Bone marrow (tissue), 2 donors: ENCODE measurements around the gene CACNA2D3.

Experiments used
- DNase-seq, 2 donors: peaks; one replicate each; lab custom pipeline; 2025; lab: John Stamatoyannopoulos, UW

The CACNA2D3 gene

DNA sequence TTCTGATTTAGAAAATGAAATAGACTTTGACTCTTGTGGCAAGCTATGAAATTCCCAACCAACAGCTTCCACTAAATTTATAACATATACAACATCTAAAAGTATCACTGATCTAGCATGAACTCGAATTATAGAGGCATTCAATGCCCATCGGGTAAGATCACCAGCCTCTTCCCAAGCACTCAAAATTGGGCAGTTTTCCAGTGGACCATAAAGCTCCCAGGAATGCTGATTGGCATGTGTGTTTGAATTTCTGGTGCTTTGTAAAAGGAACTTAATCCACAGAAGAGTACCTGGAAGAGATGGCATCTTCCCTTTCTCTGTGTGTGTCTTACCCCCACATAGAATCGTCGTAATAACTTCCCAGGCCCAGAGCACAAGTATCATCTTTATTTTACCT lies 795.5 kb downstream of the CACNA2D3 start:
- DNase-seq = no peak

DNA sequence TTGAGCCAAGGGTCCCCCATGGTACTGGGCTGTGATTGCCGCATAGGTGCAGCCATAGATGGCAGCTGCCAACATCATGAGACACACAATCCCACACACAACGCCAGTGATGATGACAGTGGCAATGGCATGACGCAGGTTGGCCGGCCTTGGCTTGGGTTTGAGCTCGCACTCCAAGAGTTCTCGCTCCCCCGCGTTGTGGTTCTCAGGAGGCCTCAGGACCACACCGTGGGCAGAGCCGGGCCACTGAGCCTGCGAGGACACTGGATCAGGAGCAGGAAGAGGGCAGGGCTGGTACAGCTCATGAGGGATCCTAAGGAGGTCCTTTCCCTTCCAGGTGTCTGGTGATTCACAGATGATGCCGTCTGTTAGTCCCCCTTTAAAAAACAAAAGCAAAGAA lies 796.2 kb downstream of the CACNA2D3 start:
- no peak for DNase-seq

GRCh38 chr3:54928046-54928770 lies 805.9 kb downstream of the CACNA2D3 start, which contains the start of gene LRTM1:
Gene LRTM1 (minus strand): TSS chr3:54928059. CDS start chr3:54927911, 148 bp downstream.
- no peak for DNase-seq

- DNase-seq = no peak
Observed at GRCh38 chr3:54931182-54931581, 808.8 kb downstream of the CACNA2D3 start.

DNA sequence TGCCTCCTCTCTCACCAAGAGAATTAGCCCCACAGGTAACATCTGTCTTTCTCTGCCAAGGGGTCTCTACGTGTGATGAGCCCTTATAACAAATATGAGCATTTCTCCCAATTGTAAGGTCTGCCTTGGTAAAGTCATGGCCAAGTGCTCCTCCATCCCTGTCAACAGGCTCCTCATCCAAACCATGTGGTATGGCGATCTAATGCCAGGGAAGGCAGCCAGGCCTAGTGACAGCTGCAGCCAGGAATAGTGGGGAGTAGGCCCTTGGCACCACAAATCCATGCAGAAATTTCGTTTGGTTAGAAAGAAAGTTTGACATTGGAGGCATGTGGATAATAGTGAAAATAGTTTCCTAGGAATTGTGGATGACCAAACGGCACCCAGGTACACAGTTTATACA lies 810.3 kb downstream of the CACNA2D3 start:
- no peak for DNase-seq

DNA sequence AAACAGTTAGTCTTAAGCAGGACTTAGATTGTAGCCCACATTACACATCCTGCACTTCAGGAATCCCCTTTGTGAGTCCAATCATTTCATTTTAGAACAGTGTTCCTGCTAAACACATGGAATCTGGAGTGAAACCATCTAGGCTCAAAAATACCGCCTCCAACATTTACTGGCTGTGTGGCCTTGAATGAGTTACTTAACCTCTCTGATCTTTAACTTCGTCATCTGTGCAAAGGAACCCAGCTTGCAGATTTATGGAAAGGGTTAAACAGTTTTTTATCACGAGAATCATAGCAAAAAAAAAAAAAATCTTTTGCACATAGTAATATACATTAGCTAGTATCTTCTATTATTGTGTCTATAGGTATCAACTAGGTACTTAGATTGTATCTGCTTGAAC lies 813.5 kb downstream of the CACNA2D3 start:
- DNase-seq = no peak

- no peak for DNase-seq
Observed at GRCh38 chr3:54936561-54936960, 814.2 kb downstream of the CACNA2D3 start.

GRCh38 chr3:54939557-54940300 lies 817.4 kb downstream of the CACNA2D3 start:
- no peak for DNase-seq

DNA sequence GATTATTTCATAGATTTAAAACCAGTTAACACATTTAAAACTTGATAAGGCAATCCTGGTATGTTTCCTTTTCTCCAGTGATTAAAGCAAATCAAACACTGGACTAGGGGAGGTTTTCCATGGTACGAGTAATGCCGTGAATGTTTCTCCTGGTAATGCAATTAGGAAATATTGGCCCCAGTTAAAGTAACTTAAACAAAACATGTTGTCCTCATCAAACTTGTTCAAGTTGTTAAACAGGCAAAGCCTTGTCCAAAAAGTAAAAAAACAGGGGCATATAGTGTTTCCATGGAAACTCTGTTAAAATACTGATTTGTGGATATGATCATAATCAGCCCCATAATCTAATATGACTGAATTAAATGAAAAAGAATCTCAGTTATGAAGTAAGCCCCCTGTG lies 818.6 kb downstream of the CACNA2D3 start:
- DNase-seq = no peak

DNA sequence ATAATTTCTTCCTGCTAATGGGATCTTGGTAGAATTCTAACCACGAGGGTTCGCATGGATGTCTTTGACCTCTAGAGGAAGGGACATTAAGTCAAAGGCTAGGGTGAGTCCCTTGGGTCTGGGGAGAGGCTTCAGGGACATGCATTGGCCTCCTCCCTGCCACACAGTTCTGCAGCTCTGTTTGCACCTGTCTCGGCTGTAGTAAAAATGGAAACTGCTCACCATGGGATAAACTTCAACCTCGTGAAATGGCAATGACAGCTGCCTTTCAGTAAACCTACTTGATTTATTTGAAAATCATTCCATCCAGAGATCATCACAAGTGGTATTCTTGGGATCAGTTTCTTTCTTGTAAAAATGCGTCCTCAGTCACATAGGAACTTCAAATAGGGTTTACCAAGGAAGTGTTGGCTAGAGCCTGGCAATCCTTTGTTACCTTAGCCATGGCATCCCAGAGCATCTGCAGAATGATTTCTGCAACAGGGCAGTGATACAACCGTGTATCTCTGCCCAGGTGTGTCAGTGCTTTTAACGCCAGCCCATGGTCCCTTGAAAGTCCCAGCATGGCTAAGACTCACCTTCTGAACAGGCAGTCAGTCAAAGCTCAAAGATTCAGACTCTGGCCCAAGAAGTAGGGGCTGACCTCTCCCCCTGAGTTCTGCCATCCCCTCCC lies 819.5 kb downstream of the CACNA2D3 start:
- DNase-seq = no peak

GRCh38 chr3:54949491-54950044 lies 827.2 kb downstream of the CACNA2D3 start:
- no peak for DNase-seq

- no peak for DNase-seq
Observed at GRCh38 chr3:54950391-54951003, 828.1 kb downstream of the CACNA2D3 start.

DNA sequence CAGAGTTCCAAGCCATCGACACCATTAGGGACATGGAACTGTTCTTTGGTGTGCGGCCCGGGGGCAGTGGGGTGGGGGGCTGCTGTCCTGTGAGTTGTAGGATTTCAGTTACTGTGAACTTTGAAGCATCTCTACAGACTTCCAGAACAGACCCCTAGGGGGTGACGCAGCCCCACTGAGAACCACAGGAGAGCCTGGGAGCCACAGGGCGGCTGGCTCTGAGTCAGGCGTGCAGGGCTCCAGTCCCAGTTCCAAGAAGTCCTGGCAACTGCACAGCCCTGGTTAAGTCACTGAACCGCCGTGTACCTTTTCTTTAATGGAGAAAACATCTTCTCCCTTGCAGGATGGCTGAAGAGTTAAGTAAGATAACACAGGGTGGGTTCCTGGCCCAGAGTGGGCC lies 829.1 kb downstream of the CACNA2D3 start:
- DNase-seq = no peak

- no peak for DNase-seq
Observed at GRCh38 chr3:54954022-54954421, 831.7 kb downstream of the CACNA2D3 start.

DNA sequence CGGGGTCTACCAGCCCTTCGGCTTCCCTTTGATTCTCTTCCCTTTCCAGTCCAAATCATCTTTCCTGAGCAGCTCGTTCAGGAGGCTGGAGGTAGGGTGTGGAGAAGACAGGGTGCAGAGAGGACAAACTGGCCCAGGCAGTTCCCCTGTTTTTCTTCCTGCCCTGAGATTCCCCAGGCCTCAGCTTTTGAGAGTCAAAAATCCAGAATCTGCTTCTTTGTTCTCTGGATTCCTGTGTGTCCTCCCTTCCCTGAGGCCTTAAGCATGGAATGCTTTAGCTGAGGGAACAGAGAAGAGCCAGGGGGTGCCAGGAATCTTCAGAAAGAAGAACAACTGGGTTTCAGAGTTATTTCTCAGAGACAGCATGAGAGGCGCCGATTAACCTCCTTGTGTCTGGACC lies 832.2 kb downstream of the CACNA2D3 start:
- DNase-seq = no peak

- DNase-seq = no peak
Observed at GRCh38 chr3:54955496-54955895, 833.1 kb downstream of the CACNA2D3 start.

- DNase-seq = no peak
Observed at GRCh38 chr3:54955941-54956340, 833.6 kb downstream of the CACNA2D3 start.

- DNase-seq = no peak
Observed at GRCh38 chr3:54957711-54958110, 835.4 kb downstream of the CACNA2D3 start.

GRCh38 chr3:54960082-54960481 lies 837.7 kb downstream of the CACNA2D3 start:
- no peak for DNase-seq

- DNase-seq = no peak
Observed at GRCh38 chr3:54960701-54961100, 838.3 kb downstream of the CACNA2D3 start.

DNA sequence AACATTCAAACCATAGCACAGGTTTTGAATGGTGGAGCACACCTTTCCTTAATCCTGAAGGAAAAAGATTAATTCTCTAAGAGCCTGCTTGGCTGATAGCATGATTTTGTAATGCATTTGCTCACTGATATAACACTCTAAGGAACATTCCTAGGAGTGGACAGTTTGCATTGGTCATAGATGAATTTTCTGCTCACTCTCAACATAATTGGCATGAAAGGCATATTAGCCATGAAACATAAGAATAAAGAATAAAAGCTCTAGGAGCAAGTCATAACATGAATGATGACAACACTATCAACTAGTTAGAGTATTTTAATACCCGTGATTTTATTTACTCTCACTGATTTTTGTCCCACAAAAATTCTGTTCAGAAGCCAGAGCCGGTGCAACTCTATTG lies 839.8 kb downstream of the CACNA2D3 start:
- no peak for DNase-seq

DNA sequence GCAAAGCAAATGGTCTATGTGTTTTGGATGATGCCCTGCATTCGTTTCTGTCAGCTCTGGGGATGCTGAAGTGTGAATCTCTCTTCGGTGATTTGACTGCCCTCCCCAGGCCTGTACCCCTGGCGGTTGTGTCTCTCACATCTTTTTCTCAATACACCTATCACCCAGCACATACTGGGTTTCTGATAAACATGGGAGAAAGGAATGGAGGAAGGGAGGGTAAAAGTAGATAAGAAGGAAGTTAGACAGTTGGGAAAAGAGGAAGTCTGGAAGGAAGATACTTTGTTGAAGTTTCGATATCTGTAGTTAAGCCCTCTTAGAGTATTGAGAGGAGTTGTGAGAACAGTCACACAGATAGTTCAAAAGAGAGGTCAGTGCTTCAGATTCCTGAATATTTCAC lies 841.3 kb downstream of the CACNA2D3 start:
- no peak for DNase-seq
